ENCODE data around the gene NCKAP1.
"Not testable (repeated sequence)": the region's sequence is repeated elsewhere in the genome, so short reads cannot be mapped to it uniquely, and the experiment has no call there.

Gene NCKAP1

GRCh38 chr2:182999348-183000028 is 38.8 kb downstream of the NCKAP1 start:
- no peak for DNase-seq (ENCODE audit: low read depth in 2 of 2)

- no peak for DNase-seq (ENCODE audit: low read depth in 2 of 2)
These were observed 43.9 kb downstream of the NCKAP1 start for GRCh38 chr2:182994228-182994912.

GRCh38 chr2:182982941-182983340 is 55.3 kb downstream of the NCKAP1 start:
- no peak for DNase-seq (ENCODE audit: low read depth in 2 of 2)

GRCh38 chr2:182981475-182981874 is 56.8 kb downstream of the NCKAP1 start:
- not testable (repeated sequence) for DNase-seq (ENCODE audit: low read depth in 2 of 2)

GRCh38 chr2:182980652-182981051 is 57.6 kb downstream of the NCKAP1 start:
- DNase-seq (ENCODE audit: low read depth in 2 of 2): no peak

GRCh38 chr2:182980115-182980514 is 58.1 kb downstream of the NCKAP1 start:
- DNase-seq (ENCODE audit: low read depth in 2 of 2): no peak

- no peak for DNase-seq (ENCODE audit: low read depth in 2 of 2)
These were observed 60.8 kb downstream of the NCKAP1 start for GRCh38 chr2:182977463-182977862.

- DNase-seq (ENCODE audit: low read depth in 2 of 2): no peak
These were observed 64.6 kb downstream of the NCKAP1 start for GRCh38 chr2:182973441-182974352.

GRCh38 chr2:182972548-182972942 is 65.7 kb downstream of the NCKAP1 start:
- DNase-seq (ENCODE audit: low read depth in 2 of 2): no peak

- no peak for DNase-seq (ENCODE audit: low read depth in 2 of 2)
These were observed 66.3 kb downstream of the NCKAP1 start for GRCh38 chr2:182971820-182972547.

GRCh38 chr2:182970486-182970885 is 67.8 kb downstream of the NCKAP1 start:
- DNase-seq (ENCODE audit: low read depth in 2 of 2): no peak

GRCh38 chr2:182968493-182968892 is 69.8 kb downstream of the NCKAP1 start:
- no peak for DNase-seq (ENCODE audit: low read depth in 2 of 2)

GRCh38 chr2:182966356-182966755 is 71.9 kb downstream of the NCKAP1 start:
- not testable (repeated sequence) for DNase-seq (ENCODE audit: low read depth in 2 of 2)

- DNase-seq (ENCODE audit: low read depth in 2 of 2): no peak
These were observed 75.6 kb downstream of the NCKAP1 start for GRCh38 chr2:182962641-182963040.

GRCh38 chr2:182960869-182961268 is 77.4 kb downstream of the NCKAP1 start:
- not testable (repeated sequence) for DNase-seq (ENCODE audit: low read depth in 2 of 2)

- DNase-seq (ENCODE audit: low read depth in 2 of 2): no peak
These were observed 83.5 kb downstream of the NCKAP1 start for GRCh38 chr2:182954789-182955188.

GRCh38 chr2:182952741-182953450 is 85.4 kb downstream of the NCKAP1 start:
- DNase-seq (ENCODE audit: low read depth in 2 of 2): no peak

- no peak for DNase-seq (ENCODE audit: low read depth in 2 of 2)
These were observed 86.2 kb downstream of the NCKAP1 start for GRCh38 chr2:182951948-182952663.

- DNase-seq (ENCODE audit: low read depth in 2 of 2): no peak
These were observed 87.7 kb downstream of the NCKAP1 start for GRCh38 chr2:182950546-182950945.

- no peak for DNase-seq (ENCODE audit: low read depth in 2 of 2)
These were observed 88.6 kb downstream of the NCKAP1 start for GRCh38 chr2:182949572-182950189.

All from stimulated activated CD4-positive, alpha-beta T cell treated with anti-CD3 and anti-CD28 coated beads, Interleukin-1b, Interleukin-23, amount 100 ng/mL, for 1 hour (primary cell).